Measurements from ENCODE around the gene SDHB. TPM values are rescaled to one million over a fixed set of nuclear protein-coding genes. Genes with fewer than 3 reads are reported as not detected.

SDHB gene
- total and polyA plus RNA-seq, 9 donors: 51.9 to 120 (median 63.1) TPM

DNA sequence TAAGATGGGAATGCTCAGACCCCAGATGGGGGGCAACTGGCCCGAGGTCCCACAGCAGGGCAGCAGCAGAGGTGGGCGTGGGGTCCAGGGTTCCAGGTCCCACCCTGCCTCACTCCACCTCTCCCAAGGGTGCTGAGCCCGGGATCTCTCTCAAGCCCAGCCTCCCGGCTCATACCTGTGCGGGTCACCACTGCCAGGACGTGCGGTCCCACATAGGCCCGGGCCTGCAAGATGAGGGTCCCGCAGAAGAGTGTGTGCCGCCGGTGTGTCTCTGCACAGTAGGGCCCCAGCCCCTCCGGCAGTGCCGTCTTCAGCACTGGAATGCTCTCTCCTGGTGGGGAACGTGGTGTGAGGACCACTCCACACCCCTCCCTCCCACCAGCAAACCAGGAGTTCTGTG, 57.0 kb downstream of the SDHB start:
- Histone ChIP-seq H3K27me3 (no peaks in the 10 kb centered on the region), H3K4me1 (ENCODE audit: insufficient read depth) (no peaks in the 10 kb centered on the region), H3K36me3 (no peaks in the 10 kb centered on the region), H3K4me3 (no peak overlapping the region), H3K27ac (no peak overlapping the region), H3K9me3 (no peaks in the 10 kb centered on the region)
- 82 to 95% (median 94%) methylated on average over 12 to 14 of the region's 14 CpGs for WGBS, 3 donors
- no peak for DNase-seq
- intact Hi-C loops (cut with DNase I): loop anchor here in 1 of 4 donors (10.0 kb wide), 1 partner anchor 48 kb away; no protein-coding TSS in a partner anchor
- TF ChIP-seq, protein P1, sequence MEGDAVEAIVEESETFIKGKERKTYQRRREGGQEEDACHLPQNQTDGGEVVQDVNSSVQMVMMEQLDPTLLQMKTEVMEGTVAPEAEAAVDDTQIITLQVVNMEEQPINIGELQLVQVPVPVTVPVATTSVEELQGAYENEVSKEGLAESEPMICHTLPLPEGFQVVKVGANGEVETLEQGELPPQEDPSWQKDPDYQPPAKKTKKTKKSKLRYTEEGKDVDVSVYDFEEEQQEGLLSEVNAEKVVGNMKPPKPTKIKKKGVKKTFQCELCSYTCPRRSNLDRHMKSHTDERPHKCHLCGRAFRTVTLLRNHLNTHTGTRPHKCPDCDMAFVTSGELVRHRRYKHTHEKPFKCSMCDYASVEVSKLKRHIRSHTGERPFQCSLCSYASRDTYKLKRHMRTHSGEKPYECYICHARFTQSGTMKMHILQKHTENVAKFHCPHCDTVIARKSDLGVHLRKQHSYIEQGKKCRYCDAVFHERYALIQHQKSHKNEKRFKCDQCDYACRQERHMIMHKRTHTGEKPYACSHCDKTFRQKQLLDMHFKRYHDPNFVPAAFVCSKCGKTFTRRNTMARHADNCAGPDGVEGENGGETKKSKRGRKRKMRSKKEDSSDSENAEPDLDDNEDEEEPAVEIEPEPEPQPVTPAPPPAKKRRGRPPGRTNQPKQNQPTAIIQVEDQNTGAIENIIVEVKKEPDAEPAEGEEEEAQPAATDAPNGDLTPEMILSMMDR (IDR thresholded peaks at IDR 0.05): no peak
- TF ChIP-seq POLR2A (IDR thresholded peaks at IDR 0.05) (no peak), EP300 (IDR thresholded peaks at IDR 0.05) (no peak)

DNA sequence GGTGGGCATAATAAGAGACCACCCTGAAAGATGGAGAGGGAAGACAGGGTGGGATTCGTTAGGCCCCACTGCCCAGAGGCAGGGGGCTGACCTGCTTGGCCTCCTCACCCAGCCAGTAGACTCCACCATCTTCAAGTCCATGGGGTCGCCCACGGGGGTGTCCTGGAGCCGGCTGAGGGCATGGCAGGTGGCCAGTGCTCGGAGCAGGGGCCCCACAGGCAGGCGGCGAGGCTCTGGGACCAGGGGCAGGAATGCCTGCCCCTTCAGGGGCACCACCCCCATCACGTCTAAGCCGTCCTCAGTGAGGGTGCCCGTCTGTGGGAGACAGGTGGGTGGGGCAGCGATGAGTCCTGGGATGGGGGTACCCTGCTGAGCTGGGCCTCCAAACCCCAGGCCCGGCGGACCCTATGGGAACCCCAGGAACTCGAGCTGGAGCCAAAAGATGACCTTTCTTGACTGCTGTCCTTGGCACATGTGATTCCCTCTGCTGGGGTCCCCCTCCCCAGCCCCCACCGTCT, 60.3 kb downstream of the SDHB start:
- DNase-seq: no peak
- Histone ChIP-seq H3K4me1 (ENCODE audit: insufficient read depth) (no peaks in the 10 kb centered on the region), H3K27me3 (no peaks in the 10 kb centered on the region), H3K9me3 (no peaks in the 10 kb centered on the region), H3K4me3 (no peak overlapping the region), H3K36me3 (no peaks in the 10 kb centered on the region), H3K27ac (no peak overlapping the region)
- TF ChIP-seq POLR2A (IDR thresholded peaks at IDR 0.05) (no peak), EP300 (IDR thresholded peaks at IDR 0.05) (no peak)
- TF ChIP-seq, protein P1 (IDR thresholded peaks at IDR 0.05): no peak
- WGBS, 3 donors: 89 to 93% (median 93%) methylated on average over 7 to 15 of the region's 15 CpGs
- intact Hi-C loops (cut with DNase I): loop anchor here in 1 of 4 donors (10.0 kb wide), 1 partner anchor 51 kb away; no protein-coding TSS in a partner anchor

DNA sequence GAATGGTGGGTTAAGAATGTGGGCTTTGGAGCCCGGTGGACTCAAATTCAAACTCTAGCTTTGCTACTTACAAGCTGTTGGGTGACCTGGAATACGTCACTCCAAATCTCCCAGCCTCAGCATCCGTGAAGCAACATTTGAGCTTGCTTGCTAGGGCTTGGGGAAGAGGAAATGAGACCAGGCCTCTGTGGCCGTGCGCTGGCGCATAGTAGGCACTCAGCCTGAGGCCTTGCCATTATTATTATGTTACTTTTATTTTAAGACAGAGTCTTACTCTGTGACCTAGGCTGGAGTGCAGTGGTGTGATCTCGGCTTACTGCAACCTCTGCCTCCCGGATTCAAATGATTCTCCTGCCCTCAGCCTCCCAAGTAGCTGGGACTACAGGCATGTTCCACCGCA, 61.2 kb downstream of the SDHB start:
- TF ChIP-seq EP300 (IDR thresholded peaks at IDR 0.05) (no peak), POLR2A (IDR thresholded peaks at IDR 0.05) (no peak)
- TF ChIP-seq, protein P1 (IDR thresholded peaks at IDR 0.05): no peak
- H3K4me3 ChIP-seq: no peak overlapping the region
- no peaks in the 10 kb centered on the region for H3K36me3 ChIP-seq
- no peaks in the 10 kb centered on the region for H3K27me3 ChIP-seq
- DNase-seq: no peak
- intact Hi-C loops (cut with DNase I): loop anchor here in 1 of 4 donors (10.0 kb wide), 1 partner anchor 52 kb away; no protein-coding TSS in a partner anchor
- H3K9me3 ChIP-seq: no peaks in the 10 kb centered on the region
- 93 to 96% (median 94%) methylated on average over 9 of the region's 9 CpGs for WGBS, 3 donors
- no peak overlapping the region for H3K27ac ChIP-seq
- no peaks in the 10 kb centered on the region for H3K4me1 ChIP-seq (ENCODE audit: insufficient read depth)

DNA sequence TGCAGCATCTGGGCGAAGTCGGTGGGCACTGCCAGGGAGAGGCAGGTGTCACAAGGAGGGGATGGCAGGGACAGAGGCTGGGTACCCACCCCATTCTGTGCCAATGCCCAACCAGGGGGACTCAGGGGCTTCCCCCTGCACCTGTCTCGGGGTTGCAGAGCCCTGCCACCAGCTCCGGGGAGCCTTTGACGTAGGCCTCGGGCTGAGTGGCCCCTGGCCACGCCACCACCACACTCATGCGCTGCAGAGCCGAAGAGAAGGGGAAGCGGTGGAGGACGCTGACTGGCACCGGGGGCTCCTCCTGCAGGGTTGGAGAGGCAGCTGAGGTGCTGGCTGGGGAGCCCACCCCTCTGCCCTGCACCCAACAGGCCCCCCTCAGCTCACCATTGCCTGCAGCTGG, 61.7 kb downstream of the SDHB start:
- Histone ChIP-seq H3K36me3 (no peaks in the 10 kb centered on the region), H3K27me3 (no peaks in the 10 kb centered on the region), H3K4me1 (ENCODE audit: insufficient read depth) (no peaks in the 10 kb centered on the region), H3K27ac (no peak overlapping the region), H3K4me3 (no peak overlapping the region), H3K9me3 (no peaks in the 10 kb centered on the region)
- DNase-seq: no peak
- intact Hi-C loops (cut with DNase I): loop anchor here in 1 of 4 donors (10.0 kb wide), 1 partner anchor 53 kb away; no protein-coding TSS in a partner anchor
- 91 to 94% (median 94%) methylated on average over 12 of the region's 12 CpGs for WGBS, 3 donors
- TF ChIP-seq EP300 (IDR thresholded peaks at IDR 0.05) (no peak), POLR2A (IDR thresholded peaks at IDR 0.05) (no peak)
- TF ChIP-seq, protein P1 (IDR thresholded peaks at IDR 0.05): no peak

Measured in ovary (tissue), 9 donors.